Measurements from ENCODE around the gene HIBCH. TPM values are rescaled to one million over a fixed set of nuclear protein-coding genes. Genes with fewer than 3 reads are reported as not detected.

Gene HIBCH
- total and polyA plus RNA-seq, 2 donors (not counting 3 experiments of a cell fraction or from before 2014, with no cell fraction given), result 6.4 to 24.7 TPM

- Histone ChIP-seq H4K20me1 (replicated peaks; ENCODE audit: control insufficient read depth, extremely low read depth, insufficient read depth, low read length) (no peaks in the 10 kb centered on the region), H3K9me1 (replicated peaks; ENCODE audit: control insufficient read depth, extremely low read depth, insufficient read depth, low read length) (no peaks in the 10 kb centered on the region), H2AFZ (ENCODE audit: low read depth, low read length) (no peak overlapping the region), H3K79me2 (ENCODE audit: control insufficient read depth, insufficient read depth, low read length) (no peaks in the 10 kb centered on the region), H3K36me3 (ENCODE audit: control insufficient read depth in 2 of 2, extremely low read depth in 1 of 2, insufficient read depth in 2 of 2, low read length in 2 of 2) (no peaks in the 10 kb centered on the region), H3K4me1 (ENCODE audit: control insufficient read depth, extremely low read depth, insufficient read depth, low read length) (no peaks in the 10 kb centered on the region), H3K4me3 (replicated peaks in 1 of 3; ENCODE audit: insufficient read depth in 1 of 3, low read depth in 1 of 3, low read length in 3 of 3) (no peak overlapping the region), H3K4me2 (ENCODE audit: insufficient read depth, low read length) (no peak overlapping the region), H3K27me3 (ENCODE audit: control insufficient read depth in 2 of 2, insufficient read depth in 2 of 2, low read length in 2 of 2) (no peaks in the 10 kb centered on the region), H3K9ac (replicated peaks; ENCODE audit: extremely low read depth, insufficient read depth, low read length) (no peak overlapping the region), H3K27ac (ENCODE audit: insufficient read depth, low read depth, low read length) (no peak overlapping the region), H3K9me3 (replicated peaks; ENCODE audit: control insufficient read depth, insufficient read depth, low read length) (no peaks in the 10 kb centered on the region)
- intact Hi-C loops (cut with micrococcal nuclease) (no loop called here), dilution Hi-C loops (cut with MboI; ENCODE audit: extremely low pct_ligation_motif_present, low sequenced_read_pairs) (no loop called here)
- ChIA-PET CTCF (interaction anchor here (0.7 to 1.2 kb wide), 3 partner anchors 18 to 181 kb away, joined by 3 to 7 read pairs (median 3); a partner anchor contains a TSS), POLR2A (no interaction called here)
- DNase-seq (ENCODE audit: low read depth, low spot score), result no peak
- TF ChIP-seq JUN (IDR thresholded peaks at IDR 0.05; ENCODE audit: borderline replicate concordance, insufficient read depth, insufficient read length, low read depth) (no peak), POLR2A (IDR thresholded peaks at IDR 0.05; ENCODE audit: low read depth, low read length) (no peak), MYC (IDR thresholded peaks at IDR 0.05; ENCODE audit: low read depth, low read length) (no peak), CTCF (IDR thresholded peaks at IDR 0.05; ENCODE audit: extremely low read depth in 1 of 2, insufficient read depth in 1 of 2, low read depth in 1 of 2, low read length in 2 of 2) (no peak), EZH2 (IDR thresholded peaks at IDR 0.05; ENCODE audit: borderline replicate concordance, low read depth, low read length, severe bottlenecking) (no peak), POLR2AphosphoS5 (IDR thresholded peaks at IDR 0.05; ENCODE audit: insufficient read depth, low read depth, low read length) (no peak), FOS (IDR thresholded peaks at IDR 0.05; ENCODE audit: borderline replicate concordance, insufficient read depth, low read length) (no peak), GATA2 (IDR thresholded peaks at IDR 0.05; ENCODE audit: insufficient read depth, insufficient read length, low read depth, low read length) (no peak), MAX (IDR thresholded peaks at IDR 0.05; ENCODE audit: insufficient read depth, insufficient read length) (no peak)
- FAIRE-seq, result no peak
- no TSS peak for BruUV-seq (replicated peaks)
These were observed 120.5 kb downstream of the HIBCH start for GRCh38 chr2:190199109-190199508.
